ENCODE data around the gene PDZRN4.
"Not testable (repeated sequence)": the region's sequence is repeated elsewhere in the genome, so short reads cannot be mapped to it uniquely, and the experiment has no call there.

The PDZRN4 gene

GRCh38 chr12:41188058-41188840, at the start of gene PDZRN4:
TSS of gene PDZRN4 (plus strand) at chr12:41188320.
- DNase-seq: no peak

GRCh38 chr12:41140117-41140516, 48.0 kb upstream of the PDZRN4 start:
- DNase-seq: no peak

- no peak for DNase-seq
These were observed 47.0 kb upstream of the PDZRN4 start for GRCh38 chr12:41141104-41141503.

GRCh38 chr12:41142376-41142775, 45.7 kb upstream of the PDZRN4 start:
- DNase-seq: no peak

GRCh38 chr12:41151793-41152192, 36.3 kb upstream of the PDZRN4 start:
- DNase-seq: no peak

GRCh38 chr12:41162461-41162860, 25.7 kb upstream of the PDZRN4 start:
- no peak for DNase-seq

GRCh38 chr12:41167701-41168100, 20.4 kb upstream of the PDZRN4 start:
- DNase-seq: no peak

GRCh38 chr12:41174602-41175001, 13.5 kb upstream of the PDZRN4 start:
- no peak for DNase-seq

- DNase-seq: not testable (repeated sequence)
These were observed 8.6 kb upstream of the PDZRN4 start for GRCh38 chr12:41179507-41179906.

- DNase-seq: no peak
These were observed 3.3 kb upstream of the PDZRN4 start for GRCh38 chr12:41184864-41185263.

GRCh38 chr12:41186026-41186425, 2.1 kb upstream of the PDZRN4 start:
- no peak for DNase-seq

- no peak for DNase-seq
These were observed 798 bp downstream of the PDZRN4 start for GRCh38 chr12:41188841-41189394.

GRCh38 chr12:41189395-41190251, 1.5 kb downstream of the PDZRN4 start:
- no peak for DNase-seq

GRCh38 chr12:41190338-41190737, 2.2 kb downstream of the PDZRN4 start:
- DNase-seq: no peak

- not testable (repeated sequence) for DNase-seq
These were observed 3.4 kb downstream of the PDZRN4 start for GRCh38 chr12:41191549-41191948.

GRCh38 chr12:41193311-41193710, 5.2 kb downstream of the PDZRN4 start:
- no peak for DNase-seq

GRCh38 chr12:41202051-41202450, 13.9 kb downstream of the PDZRN4 start:
- DNase-seq: no peak

- no peak for DNase-seq
These were observed 17.1 kb downstream of the PDZRN4 start for GRCh38 chr12:41205070-41205709.

GRCh38 chr12:41206298-41206697, 18.2 kb downstream of the PDZRN4 start:
- DNase-seq: no peak

GRCh38 chr12:41211448-41211847, 23.3 kb downstream of the PDZRN4 start:
- DNase-seq: no peak

- DNase-seq: no peak
These were observed 24.5 kb downstream of the PDZRN4 start for GRCh38 chr12:41212625-41213024.

GRCh38 chr12:41213107-41213506, 25.0 kb downstream of the PDZRN4 start:
- DNase-seq: no peak

- no peak for DNase-seq
These were observed 25.5 kb downstream of the PDZRN4 start for GRCh38 chr12:41213648-41214047.

Measured in NCI-H2107 (cell line).